Measurements from ENCODE around the gene SLC17A7.

The SLC17A7 gene

GRCh38 chr19:49407482-49408015 is 33.8 kb downstream of the SLC17A7 start:
- Mint-ChIP-seq H3K4me3 (no peak overlapping the region), H3K4me1 (peaks cover 36% of the 10 kb centered on the region), H3K27me3 (ENCODE audit: low read depth) (peaks cover 20% of the 10 kb centered on the region), H3K36me3 (ENCODE audit: low read depth) (no peaks in the 10 kb centered on the region), H3K9me3 (no peaks in the 10 kb centered on the region), H3K27ac (peak overlapping the region; percentile 7 to 80 (median 68))
- TF ChIP-seq, protein P1, sequence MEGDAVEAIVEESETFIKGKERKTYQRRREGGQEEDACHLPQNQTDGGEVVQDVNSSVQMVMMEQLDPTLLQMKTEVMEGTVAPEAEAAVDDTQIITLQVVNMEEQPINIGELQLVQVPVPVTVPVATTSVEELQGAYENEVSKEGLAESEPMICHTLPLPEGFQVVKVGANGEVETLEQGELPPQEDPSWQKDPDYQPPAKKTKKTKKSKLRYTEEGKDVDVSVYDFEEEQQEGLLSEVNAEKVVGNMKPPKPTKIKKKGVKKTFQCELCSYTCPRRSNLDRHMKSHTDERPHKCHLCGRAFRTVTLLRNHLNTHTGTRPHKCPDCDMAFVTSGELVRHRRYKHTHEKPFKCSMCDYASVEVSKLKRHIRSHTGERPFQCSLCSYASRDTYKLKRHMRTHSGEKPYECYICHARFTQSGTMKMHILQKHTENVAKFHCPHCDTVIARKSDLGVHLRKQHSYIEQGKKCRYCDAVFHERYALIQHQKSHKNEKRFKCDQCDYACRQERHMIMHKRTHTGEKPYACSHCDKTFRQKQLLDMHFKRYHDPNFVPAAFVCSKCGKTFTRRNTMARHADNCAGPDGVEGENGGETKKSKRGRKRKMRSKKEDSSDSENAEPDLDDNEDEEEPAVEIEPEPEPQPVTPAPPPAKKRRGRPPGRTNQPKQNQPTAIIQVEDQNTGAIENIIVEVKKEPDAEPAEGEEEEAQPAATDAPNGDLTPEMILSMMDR (IDR thresholded peaks at IDR 0.05; ENCODE audit: unreplicated experiment in 3 of 3) = no peak

DNA sequence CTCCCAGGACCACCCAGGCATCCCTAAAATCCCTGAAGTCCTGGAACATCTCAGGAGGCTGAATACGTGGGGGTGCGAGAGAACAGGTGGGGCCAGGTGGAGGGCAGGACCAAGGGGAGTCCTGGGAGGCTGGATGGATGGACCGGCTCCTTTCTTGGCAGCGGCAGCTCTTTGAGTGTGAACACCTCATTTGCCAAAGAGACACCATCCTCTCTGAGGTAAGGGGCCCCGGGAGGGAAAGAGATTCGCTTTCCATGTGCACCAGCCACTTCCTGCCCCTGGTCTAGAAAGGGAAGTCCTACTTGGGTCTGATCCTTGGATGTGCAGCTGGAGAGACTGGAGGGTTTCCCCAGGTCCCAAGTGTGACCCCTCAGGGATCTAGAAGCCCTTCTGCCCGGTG is 34.2 kb downstream of the SLC17A7 start:
- Mint-ChIP-seq H3K27ac (no peak overlapping the region), H3K9me3 (no peaks in the 10 kb centered on the region), H3K27me3 (ENCODE audit: low read depth) (peaks cover 19% of the 10 kb centered on the region), H3K4me1 (peaks cover 33% of the 10 kb centered on the region), H3K4me3 (no peak overlapping the region), H3K36me3 (ENCODE audit: low read depth) (no peaks in the 10 kb centered on the region)
- TF ChIP-seq, protein P1 (IDR thresholded peaks at IDR 0.05; ENCODE audit: unreplicated experiment in 3 of 3) = no peak

DNA sequence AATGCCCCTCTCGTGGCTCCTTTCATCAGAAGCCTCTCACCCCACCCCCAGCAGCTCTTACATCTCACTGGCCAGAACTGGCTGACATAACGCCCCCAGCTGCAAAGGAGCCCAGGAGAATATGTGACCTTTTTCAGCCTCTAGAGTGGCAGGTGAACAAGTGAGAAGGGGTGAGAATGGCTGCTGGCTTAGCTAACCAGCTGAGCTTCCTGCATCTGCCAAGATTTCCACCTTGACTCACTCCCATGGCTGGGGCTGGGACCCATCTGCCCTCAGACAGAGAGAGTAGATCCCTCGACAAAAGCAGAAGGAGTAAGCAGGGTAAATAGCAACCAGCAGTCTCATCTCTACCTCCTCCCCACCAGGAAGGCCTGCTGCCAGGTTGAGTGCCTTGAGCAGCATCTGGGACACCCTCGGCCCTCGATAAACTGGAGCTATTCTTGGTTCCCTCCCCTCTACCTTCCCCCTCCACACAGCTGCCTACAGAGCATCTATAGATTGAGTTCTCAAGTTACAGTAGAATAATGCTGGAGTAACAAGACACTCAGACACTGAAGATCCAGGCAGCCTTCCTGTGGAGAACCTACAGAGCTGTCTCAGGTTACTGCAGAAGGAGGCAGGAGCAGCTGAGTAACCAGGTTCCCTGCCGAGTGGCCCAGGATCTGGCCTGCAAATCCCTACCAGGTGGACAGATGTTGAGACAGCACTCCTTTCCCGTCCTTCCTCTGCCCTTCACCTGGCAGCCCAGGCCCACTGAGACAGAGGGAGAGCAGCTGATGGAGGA is 37.7 kb downstream of the SLC17A7 start:
- peaks cover 9% of the 10 kb centered on the region for H3K27me3 Mint-ChIP-seq (ENCODE audit: low read depth)
- no peaks in the 10 kb centered on the region for H3K36me3 Mint-ChIP-seq (ENCODE audit: low read depth)
- peak overlapping the region; percentile 89 to 99 (median 97) for H3K27ac Mint-ChIP-seq
- no peaks in the 10 kb centered on the region for H3K9me3 Mint-ChIP-seq
- H3K4me3 Mint-ChIP-seq = peak overlapping the region in 2 of 3 experiments; percentile 27 to 64
- H3K4me1 Mint-ChIP-seq = peaks cover 31% of the 10 kb centered on the region
- TF ChIP-seq, protein P1 (IDR thresholded peaks at IDR 0.05; ENCODE audit: unreplicated experiment in 3 of 3) = no peak

GRCh38 chr19:49400029-49400428 is 41.3 kb downstream of the SLC17A7 start:
- H3K4me1 Mint-ChIP-seq = peaks cover 42% of the 10 kb centered on the region
- no peaks in the 10 kb centered on the region for H3K9me3 Mint-ChIP-seq
- TF ChIP-seq, protein P1 (IDR thresholded peaks at IDR 0.05; ENCODE audit: unreplicated experiment in 3 of 3) = no peak
- no peak overlapping the region for H3K27ac Mint-ChIP-seq
- peaks cover 3% of the 10 kb centered on the region for H3K27me3 Mint-ChIP-seq (ENCODE audit: low read depth)
- H3K36me3 Mint-ChIP-seq (ENCODE audit: low read depth) = no peaks in the 10 kb centered on the region
- H3K4me3 Mint-ChIP-seq = no peak overlapping the region

GRCh38 chr19:49398931-49399330 is 42.4 kb downstream of the SLC17A7 start:
- no peaks in the 10 kb centered on the region for H3K9me3 Mint-ChIP-seq
- no peaks in the 10 kb centered on the region for H3K36me3 Mint-ChIP-seq (ENCODE audit: low read depth)
- H3K4me3 Mint-ChIP-seq = peak overlapping the region in 1 of 3 experiments; percentile 15
- H3K27ac Mint-ChIP-seq = peak overlapping the region; percentile 16 to 51 (median 37)
- H3K4me1 Mint-ChIP-seq = peaks cover 32% of the 10 kb centered on the region
- TF ChIP-seq, protein P1 (IDR thresholded peaks at IDR 0.05; ENCODE audit: unreplicated experiment in 3 of 3) = no peak
- peaks cover 4% of the 10 kb centered on the region for H3K27me3 Mint-ChIP-seq (ENCODE audit: low read depth)

Measured in nephron (organoid).